Measurements from ENCODE around the gene HDC.

Gene HDC

GRCh38 chr15:50259276-50259675 lies 6.2 kb downstream of the HDC start:
- no peak for DNase-seq (ENCODE audit: low spot score)
- in situ Hi-C loops (cut with MboI; ENCODE audit: low sequenced_read_pairs, unreplicated experiment) = no loop called here
- TF ChIP-seq, protein P1, sequence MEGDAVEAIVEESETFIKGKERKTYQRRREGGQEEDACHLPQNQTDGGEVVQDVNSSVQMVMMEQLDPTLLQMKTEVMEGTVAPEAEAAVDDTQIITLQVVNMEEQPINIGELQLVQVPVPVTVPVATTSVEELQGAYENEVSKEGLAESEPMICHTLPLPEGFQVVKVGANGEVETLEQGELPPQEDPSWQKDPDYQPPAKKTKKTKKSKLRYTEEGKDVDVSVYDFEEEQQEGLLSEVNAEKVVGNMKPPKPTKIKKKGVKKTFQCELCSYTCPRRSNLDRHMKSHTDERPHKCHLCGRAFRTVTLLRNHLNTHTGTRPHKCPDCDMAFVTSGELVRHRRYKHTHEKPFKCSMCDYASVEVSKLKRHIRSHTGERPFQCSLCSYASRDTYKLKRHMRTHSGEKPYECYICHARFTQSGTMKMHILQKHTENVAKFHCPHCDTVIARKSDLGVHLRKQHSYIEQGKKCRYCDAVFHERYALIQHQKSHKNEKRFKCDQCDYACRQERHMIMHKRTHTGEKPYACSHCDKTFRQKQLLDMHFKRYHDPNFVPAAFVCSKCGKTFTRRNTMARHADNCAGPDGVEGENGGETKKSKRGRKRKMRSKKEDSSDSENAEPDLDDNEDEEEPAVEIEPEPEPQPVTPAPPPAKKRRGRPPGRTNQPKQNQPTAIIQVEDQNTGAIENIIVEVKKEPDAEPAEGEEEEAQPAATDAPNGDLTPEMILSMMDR (IDR thresholded peaks at IDR 0.05; ENCODE audit: borderline replicate concordance, control extremely low read depth, extremely low read depth, insufficient read depth, missing control alignments) = no peak

DNA sequence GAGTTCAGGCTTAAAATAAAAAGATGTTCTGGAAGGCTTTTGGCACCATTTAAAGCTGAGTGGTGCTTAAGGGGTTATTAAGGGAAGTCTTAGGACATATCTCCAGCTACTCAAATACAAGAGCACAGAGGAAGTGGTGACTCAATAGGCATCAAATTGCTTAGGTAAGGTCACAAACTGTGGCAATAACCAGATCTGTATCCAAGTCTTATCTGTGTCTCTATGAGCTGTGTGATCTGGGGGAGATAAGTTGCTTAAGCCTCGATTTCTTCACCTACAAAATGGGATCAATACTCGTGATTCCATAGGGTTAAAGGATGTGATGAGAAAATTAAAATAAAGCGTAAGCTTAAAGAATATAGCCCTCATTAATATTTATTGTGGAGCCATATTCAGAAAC lies 7.6 kb downstream of the HDC start:
- in situ Hi-C loops (cut with MboI; ENCODE audit: low sequenced_read_pairs, unreplicated experiment) = no loop called here
- DNase-seq (ENCODE audit: low spot score) = no peak
- TF ChIP-seq, protein P1 (IDR thresholded peaks at IDR 0.05; ENCODE audit: borderline replicate concordance, control extremely low read depth, extremely low read depth, insufficient read depth, missing control alignments) = no peak

DNA sequence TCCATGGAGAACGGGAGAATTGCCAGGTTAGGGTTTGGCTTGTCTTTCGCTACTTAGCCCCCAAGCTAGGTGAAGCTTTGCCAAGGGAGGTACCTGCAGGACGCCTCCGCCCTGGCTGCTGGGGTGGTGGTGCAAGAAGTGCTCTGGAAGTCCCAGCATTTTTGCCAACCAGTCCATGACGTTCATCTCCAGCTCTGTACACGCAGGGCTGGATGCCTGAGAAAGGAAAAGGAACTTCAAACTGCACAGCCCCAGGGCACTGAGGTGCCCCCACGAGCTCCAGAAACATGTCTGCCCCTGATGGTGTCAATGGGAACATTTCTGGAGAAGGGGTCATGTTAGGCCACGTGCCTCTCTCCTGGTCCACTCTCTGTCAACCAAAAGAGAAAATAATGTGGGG lies 8.2 kb downstream of the HDC start:
- TF ChIP-seq, protein P1 (IDR thresholded peaks at IDR 0.05; ENCODE audit: borderline replicate concordance, control extremely low read depth, extremely low read depth, insufficient read depth, missing control alignments) = no peak
- DNase-seq (ENCODE audit: low spot score) = no peak
- in situ Hi-C loops (cut with MboI; ENCODE audit: low sequenced_read_pairs, unreplicated experiment) = no loop called here

DNA sequence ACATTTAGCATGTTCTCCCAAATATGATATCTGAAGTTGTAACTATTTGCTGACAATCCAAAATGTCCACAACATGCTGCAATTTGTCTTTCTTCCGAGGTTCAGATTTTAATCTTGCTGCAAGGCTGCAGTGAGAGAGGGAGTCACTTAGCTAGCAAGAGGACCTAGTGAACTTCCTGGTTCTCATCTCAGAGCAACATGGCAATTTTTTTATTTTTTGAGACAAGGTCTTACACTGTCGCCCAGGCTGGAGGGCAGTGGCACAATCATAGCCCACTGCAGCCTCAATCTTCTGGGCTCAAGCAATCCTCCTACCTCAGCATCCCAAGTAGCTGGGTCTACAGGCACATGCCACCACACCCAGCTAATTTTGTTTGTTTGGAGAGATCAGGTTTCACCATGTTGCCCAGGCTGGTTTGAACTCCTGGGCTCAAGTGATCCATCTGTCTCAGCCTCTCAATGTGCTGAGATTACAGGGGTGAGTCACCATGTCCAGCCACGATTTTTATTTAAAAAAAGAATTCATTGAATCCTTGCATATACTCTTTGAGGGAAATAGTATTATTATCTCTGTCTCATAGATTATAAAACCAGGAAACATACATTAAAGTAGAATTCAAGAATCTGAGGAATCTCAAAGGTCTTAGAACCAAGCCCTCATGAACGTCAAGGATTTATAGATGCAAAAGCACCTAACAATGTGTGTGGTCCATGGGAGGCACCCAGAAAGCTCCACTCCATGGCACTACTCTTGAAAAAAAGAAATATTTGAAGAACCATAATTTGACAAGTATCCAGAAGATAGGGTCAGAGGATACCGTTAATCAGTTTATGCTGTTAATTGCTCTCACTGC lies 9.1 kb downstream of the HDC start:
- DNase-seq (ENCODE audit: low spot score) = no peak
- TF ChIP-seq, protein P1 (IDR thresholded peaks at IDR 0.05; ENCODE audit: borderline replicate concordance, control extremely low read depth, extremely low read depth, insufficient read depth, missing control alignments) = no peak
- in situ Hi-C loops (cut with MboI; ENCODE audit: low sequenced_read_pairs, unreplicated experiment) = no loop called here

- DNase-seq (ENCODE audit: low spot score) = no peak
- in situ Hi-C loops (cut with MboI; ENCODE audit: low sequenced_read_pairs, unreplicated experiment) = no loop called here
- TF ChIP-seq, protein P1 (IDR thresholded peaks at IDR 0.05; ENCODE audit: borderline replicate concordance, control extremely low read depth, extremely low read depth, insufficient read depth, missing control alignments) = no peak
Measured at GRCh38 chr15:50252556-50252955, 13.0 kb downstream of the HDC start.

DNA sequence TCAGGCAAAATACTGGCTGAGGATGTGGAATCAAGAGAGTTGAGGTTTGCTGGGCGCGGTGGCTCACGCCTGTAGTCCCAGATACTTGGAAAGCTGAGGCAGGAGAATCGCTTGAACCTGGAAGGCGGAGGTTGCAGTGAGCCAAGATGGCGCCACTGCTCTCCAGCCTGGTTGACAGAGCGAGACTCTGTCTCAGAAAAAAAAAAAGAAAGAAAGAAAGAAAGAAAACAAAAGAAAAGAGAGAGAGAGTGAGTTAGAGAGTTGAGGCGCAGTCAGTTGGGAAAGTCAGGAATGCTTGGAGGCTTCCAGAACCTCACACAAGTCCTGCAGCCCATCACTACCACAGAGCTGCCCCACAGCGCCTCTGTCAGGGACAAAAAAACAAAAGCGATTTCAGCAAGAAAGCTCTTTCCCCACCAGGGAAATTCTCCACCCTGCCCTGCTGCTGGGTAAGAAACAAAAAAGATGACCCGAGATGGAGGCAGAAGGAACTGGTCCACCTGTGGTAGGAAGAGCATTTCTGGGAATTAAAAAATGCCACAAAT lies 13.8 kb downstream of the HDC start:
- no peak for DNase-seq (ENCODE audit: low spot score)

More for the DNA sequence above, 13.8 kb downstream of the HDC start:
- in situ Hi-C loops (cut with MboI; ENCODE audit: low sequenced_read_pairs, unreplicated experiment) = no loop called here
- TF ChIP-seq, protein P1 (IDR thresholded peaks at IDR 0.05; ENCODE audit: borderline replicate concordance, control extremely low read depth, extremely low read depth, insufficient read depth, missing control alignments) = no peak

Data from GM13976 (cell line).